ENCODE measurements around the gene L3MBTL4.

L3MBTL4 gene

DNA sequence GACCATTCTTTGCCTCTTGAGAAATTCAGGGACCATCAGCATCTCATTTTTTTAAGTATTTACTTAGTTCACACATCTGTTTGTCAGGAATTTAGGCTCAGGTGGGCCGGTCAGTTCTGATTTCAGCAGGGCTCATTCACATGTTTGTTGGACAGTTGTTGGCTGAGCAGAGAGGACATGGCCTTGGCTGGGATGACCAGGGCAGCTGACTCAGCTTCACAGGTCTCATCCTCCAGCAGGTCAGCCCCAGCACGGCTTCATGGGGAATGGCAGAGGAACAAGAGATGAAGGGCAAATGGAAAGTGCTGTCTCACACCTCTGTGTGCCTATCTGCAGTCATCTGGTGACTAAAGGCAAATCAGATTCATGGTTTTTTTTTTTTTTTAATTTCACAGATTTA lies 383.3 kb downstream of the L3MBTL4 start:
- DNase-seq, result no peak
- Histone ChIP-seq H3K27me3 (replicated peaks) (no peaks in the 10 kb centered on the region), H3K36me3 (replicated peaks) (no peaks in the 10 kb centered on the region), H3K4me3 (ENCODE audit: low read depth, low read length) (no peak overlapping the region), H3K27ac (no peak overlapping the region)
- no peak for TF ChIP-seq CTCF (IDR thresholded peaks at IDR 0.05; ENCODE audit: low read depth, low read length, missing control alignments)
- in situ Hi-C loops (cut with HindIII; ENCODE audit: low pct_ligation_motif_present, low sequenced_read_pairs), result no loop called here

DNA sequence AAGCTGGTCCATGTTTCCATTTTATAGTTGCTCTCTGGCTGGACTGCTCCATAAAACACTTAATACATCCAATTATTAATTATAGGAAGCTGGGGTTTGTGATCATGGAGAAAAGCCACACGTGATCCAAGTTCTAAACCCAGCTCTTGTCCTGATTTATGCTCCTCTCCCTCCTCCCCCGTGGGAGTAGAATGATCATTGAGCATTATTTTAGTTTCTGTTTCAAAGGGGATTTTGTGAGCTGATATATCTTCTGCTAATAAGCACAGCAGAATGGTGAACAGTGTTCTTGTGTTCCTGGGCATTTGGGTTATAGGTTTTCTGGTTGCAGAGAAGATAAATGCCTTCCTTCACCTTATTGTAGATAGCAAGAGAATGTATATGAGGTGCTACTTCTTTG lies 383.7 kb downstream of the L3MBTL4 start:
- in situ Hi-C loops (cut with HindIII; ENCODE audit: low pct_ligation_motif_present, low sequenced_read_pairs), result no loop called here
- H3K27me3 ChIP-seq (replicated peaks), result no peaks in the 10 kb centered on the region
- no peaks in the 10 kb centered on the region for H3K36me3 ChIP-seq (replicated peaks)
- no peak for DNase-seq
- no peak for TF ChIP-seq CTCF (IDR thresholded peaks at IDR 0.05; ENCODE audit: low read depth, low read length, missing control alignments)
- no peak overlapping the region for H3K4me3 ChIP-seq (ENCODE audit: low read depth, low read length)
- no peak overlapping the region for H3K27ac ChIP-seq

GRCh38 chr18:6024745-6025248 lies 389.9 kb downstream of the L3MBTL4 start:
- no peak for DNase-seq
- in situ Hi-C loops (cut with HindIII; ENCODE audit: low pct_ligation_motif_present, low sequenced_read_pairs), result no loop called here
- Histone ChIP-seq H3K27me3 (replicated peaks) (no peaks in the 10 kb centered on the region), H3K4me3 (ENCODE audit: low read depth, low read length) (no peak overlapping the region), H3K36me3 (replicated peaks) (no peaks in the 10 kb centered on the region), H3K27ac (no peak overlapping the region)
- no peak for TF ChIP-seq CTCF (IDR thresholded peaks at IDR 0.05; ENCODE audit: low read depth, low read length, missing control alignments)

DNA sequence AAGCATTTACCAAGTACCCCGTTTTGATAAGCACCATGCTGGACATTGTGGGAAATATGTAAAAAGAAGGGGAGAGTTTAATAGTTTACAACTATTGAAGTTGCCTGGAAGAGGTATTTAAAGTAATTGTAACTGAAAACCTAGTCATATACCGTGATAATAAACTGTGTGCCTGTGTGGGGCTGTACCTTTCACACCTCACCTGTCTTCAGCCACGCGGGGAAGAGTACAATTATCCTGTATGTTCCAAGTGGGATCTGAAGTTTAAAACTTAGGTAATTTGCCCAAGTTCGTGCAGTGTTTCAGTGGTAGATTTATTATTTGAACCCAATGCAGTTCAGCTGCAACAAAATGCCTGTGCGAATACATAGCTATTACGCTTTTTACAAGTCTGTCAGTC lies 391.2 kb downstream of the L3MBTL4 start:
- TF ChIP-seq CTCF (IDR thresholded peaks at IDR 0.05; ENCODE audit: low read depth, low read length, missing control alignments), result no peak
- in situ Hi-C loops (cut with HindIII; ENCODE audit: low pct_ligation_motif_present, low sequenced_read_pairs), result no loop called here
- DNase-seq, result no peak

GRCh38 chr18:6022845-6023244 lies 391.9 kb downstream of the L3MBTL4 start:
- no peaks in the 10 kb centered on the region for H3K27me3 ChIP-seq (replicated peaks)
- TF ChIP-seq CTCF (IDR thresholded peaks at IDR 0.05; ENCODE audit: low read depth, low read length, missing control alignments), result no peak
- no peaks in the 10 kb centered on the region for H3K36me3 ChIP-seq (replicated peaks)
- in situ Hi-C loops (cut with HindIII; ENCODE audit: low pct_ligation_motif_present, low sequenced_read_pairs), result no loop called here
- no peak overlapping the region for H3K27ac ChIP-seq
- no peak overlapping the region for H3K4me3 ChIP-seq (ENCODE audit: low read depth, low read length)
- DNase-seq, result no peak

More for the DNA sequence above, 391.2 kb downstream of the L3MBTL4 start:
- Histone ChIP-seq H3K4me3 (ENCODE audit: low read depth, low read length) (no peak overlapping the region), H3K27me3 (replicated peaks) (no peaks in the 10 kb centered on the region), H3K27ac (no peak overlapping the region), H3K36me3 (replicated peaks) (no peaks in the 10 kb centered on the region)

DNA sequence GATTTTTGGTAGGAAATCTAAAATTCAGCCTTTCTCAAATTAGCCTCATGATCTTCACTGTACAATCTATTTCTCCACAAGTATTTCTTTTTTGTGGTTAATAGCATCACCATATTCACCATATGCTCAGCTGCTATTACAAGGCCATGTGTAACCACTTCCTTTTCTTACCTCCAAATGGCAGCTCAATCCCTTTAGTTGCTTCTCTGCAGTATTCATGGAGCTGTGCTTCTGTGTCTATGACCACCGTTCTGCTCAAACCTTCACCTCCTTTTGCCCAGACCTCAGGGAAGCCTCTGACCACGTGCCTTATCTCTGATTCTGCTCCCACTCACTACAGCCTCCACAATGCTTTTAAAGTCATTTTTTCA lies 392.7 kb downstream of the L3MBTL4 start:
- DNase-seq, result no peak
- in situ Hi-C loops (cut with HindIII; ENCODE audit: low pct_ligation_motif_present, low sequenced_read_pairs), result no loop called here
- no peaks in the 10 kb centered on the region for H3K27me3 ChIP-seq (replicated peaks)
- H3K4me3 ChIP-seq (ENCODE audit: low read depth, low read length), result no peak overlapping the region
- H3K27ac ChIP-seq, result no peak overlapping the region
- TF ChIP-seq CTCF (IDR thresholded peaks at IDR 0.05; ENCODE audit: low read depth, low read length, missing control alignments), result no peak
- no peaks in the 10 kb centered on the region for H3K36me3 ChIP-seq (replicated peaks)
